Glutamatergic neuron (in vitro differentiated cells): ENCODE results near the gene CCDC120. TPM values are rescaled to one million over a fixed set of nuclear protein-coding genes. Genes with fewer than 3 reads are reported as not detected.

Source experiments
- DNase-seq: peaks from one replicate; pipeline ENCODE4 v3.0.0; 2022
- H3K27ac Mint-ChIP-seq: one replicate; pipeline ENCODE4 v1.8.0; 2020; ENCODE audit warnings: mild to moderate bottlenecking, mixed read lengths, inconsistent platforms; ENCODE audit not compliant: unreplicated experiment
- H3K27me3 Mint-ChIP-seq: one replicate; pipeline ENCODE4 v1.8.0; 2020; ENCODE audit warnings: mild to moderate bottlenecking, moderate library complexity, mixed read lengths, inconsistent platforms; ENCODE audit not compliant: unreplicated experiment
- H3K36me3 Mint-ChIP-seq: one replicate; pipeline ENCODE4 v1.8.0; 2020; ENCODE audit warnings: mild to moderate bottlenecking, mixed read lengths, inconsistent platforms; ENCODE audit not compliant: unreplicated experiment
- H3K4me1 Mint-ChIP-seq: one replicate; pipeline ENCODE4 v1.8.0; 2020; ENCODE audit warnings: mild to moderate bottlenecking, low read depth, mixed read lengths, inconsistent platforms; ENCODE audit not compliant: unreplicated experiment
- H3K4me3 Mint-ChIP-seq: one replicate; pipeline ENCODE4 v1.8.0; 2020; ENCODE audit warnings: mild to moderate bottlenecking, mixed read lengths, inconsistent platforms; ENCODE audit not compliant: unreplicated experiment
- H3K9me3 Mint-ChIP-seq: one replicate; pipeline ENCODE4 v1.8.0; 2020; ENCODE audit warnings: mild to moderate bottlenecking, moderate library complexity, mixed read lengths, inconsistent platforms; ENCODE audit not compliant: unreplicated experiment
- CTCF ChIP-seq: fragments of 200-600 bp; sonication (generic); IDR thresholded peaks from one replicate; pipeline ENCODE4 v1.5.0; 2021; ENCODE audit not compliant: partially characterized antibody, unreplicated experiment
- total RNA-seq: library from RNA; stranded (reverse); fragmentation: NEBNext Ultra II Directional; extraction: Animal tissue kit (Norgen Biotek cat#: 25700); gene quantifications from one replicate; pipeline ENCODE4 v1.2.1, GENCODE V29; 2021; ENCODE audit not compliant: unreplicated experiment

CCDC120 gene
- total RNA-seq, 1 donor from 2014 or later = 17.6 TPM

- Mint-ChIP-seq H3K4me1 (no peaks in the 10 kb centered on the region), H3K36me3 (no peaks in the 10 kb centered on the region), H3K4me3 (no peak overlapping the region), H3K27me3 (peaks cover 2% of the 10 kb centered on the region), H3K9me3 (peaks cover 2% of the 10 kb centered on the region), H3K27ac (no peak overlapping the region)
- no peak for DNase-seq
- no peak for TF ChIP-seq CTCF
Observed at GRCh38 chrX:49116076-49116475, 57.3 kb downstream of the CCDC120 start.

- Mint-ChIP-seq H3K27me3 (peaks cover 2% of the 10 kb centered on the region), H3K4me1 (no peaks in the 10 kb centered on the region), H3K9me3 (peaks cover 3% of the 10 kb centered on the region), H3K36me3 (no peaks in the 10 kb centered on the region), H3K27ac (no peak overlapping the region), H3K4me3 (no peak overlapping the region)
- no peak for DNase-seq
- no peak for TF ChIP-seq CTCF
Observed at GRCh38 chrX:49116716-49117115, 57.9 kb downstream of the CCDC120 start.

- peaks cover 3% of the 10 kb centered on the region for H3K9me3 Mint-ChIP-seq
- no peak overlapping the region for H3K4me3 Mint-ChIP-seq
- H3K27ac Mint-ChIP-seq = no peak overlapping the region
- H3K27me3 Mint-ChIP-seq = peaks cover 2% of the 10 kb centered on the region
- no peak for DNase-seq
- TF ChIP-seq CTCF = no peak
- H3K36me3 Mint-ChIP-seq = no peaks in the 10 kb centered on the region
- H3K4me1 Mint-ChIP-seq = no peaks in the 10 kb centered on the region
Observed at GRCh38 chrX:49117581-49117980, 58.8 kb downstream of the CCDC120 start.

Other genes with a start within 250 kb of the CCDC120 start
- not detected for gene ERAS, start 232.5 kb upstream of the CCDC120 start, total RNA-seq
- gene PCSK1N, start 223.4 kb upstream of the CCDC120 start, total RNA-seq = 127 TPM
- 71.8 TPM for gene TIMM17B, start 161.2 kb upstream of the CCDC120 start, total RNA-seq
- gene PQBP1, start 161.1 kb upstream of the CCDC120 start, total RNA-seq = 120 TPM
- gene SLC35A2, start 147.4 kb upstream of the CCDC120 start, total RNA-seq = 22.1 TPM
- gene PIM2, start 140.0 kb upstream of the CCDC120 start, total RNA-seq = 16.5 TPM
- gene OTUD5, start 101.4 kb upstream of the CCDC120 start, total RNA-seq = 68.3 TPM
- gene KCND1, start 87.2 kb upstream of the CCDC120 start, total RNA-seq = 7.2 TPM
- gene GRIPAP1, start 56.7 kb upstream of the CCDC120 start, total RNA-seq = 129 TPM
- 39.8 TPM for gene TFE3, start 15.6 kb upstream of the CCDC120 start, total RNA-seq
- gene PRAF2, start 15.0 kb downstream of the CCDC120 start, total RNA-seq = 41.5 TPM
- gene WDR45, start 20.9 kb downstream of the CCDC120 start, total RNA-seq = 66.4 TPM
- gene GPKOW, start 64.7 kb downstream of the CCDC120 start, total RNA-seq = 20.6 TPM
- 2.7 TPM for gene MAGIX, start 103.8 kb downstream of the CCDC120 start, total RNA-seq
- 12.2 TPM for gene PLP2, start 112.9 kb downstream of the CCDC120 start, total RNA-seq
- gene PRICKLE3, start 127.4 kb downstream of the CCDC120 start, total RNA-seq = 1.6 TPM
- 291 TPM for gene SYP, start 141.2 kb downstream of the CCDC120 start, total RNA-seq
- gene CACNA1F, start 174.3 kb downstream of the CCDC120 start, total RNA-seq = 0.47 TPM
- 15.0 TPM for gene CCDC22, start 176.5 kb downstream of the CCDC120 start, total RNA-seq
- 0.78 TPM for gene FOXP3, start 205.7 kb downstream of the CCDC120 start, total RNA-seq
- 16.1 TPM for gene PPP1R3F, start 210.8 kb downstream of the CCDC120 start, total RNA-seq
- gene GAGE10, start 244.6 kb downstream of the CCDC120 start, total RNA-seq = not detected